DND-41 (cell line): ENCODE measurements around the gene KLHL18.

Experiments
- EZH2 ChIP-seq: IDR thresholded peaks from 3 replicates; pipeline ENCODE4 v1.6.1; 2012; ENCODE audit warnings: borderline replicate concordance, low read depth, mild to moderate bottlenecking, moderate library complexity, low read length, inconsistent platforms; ENCODE audit not compliant: severe bottlenecking
- TF ChIP-seq, protein P1 (sequence below): IDR thresholded peaks from 2 replicates; pipeline ENCODE4 v1.5.1; 2012; ENCODE audit warnings: borderline replicate concordance, low read length, moderate library complexity, mild to moderate bottlenecking; ENCODE audit not compliant: poor library complexity, severe bottlenecking; ENCODE audit errors: extremely low read depth

DNA sequence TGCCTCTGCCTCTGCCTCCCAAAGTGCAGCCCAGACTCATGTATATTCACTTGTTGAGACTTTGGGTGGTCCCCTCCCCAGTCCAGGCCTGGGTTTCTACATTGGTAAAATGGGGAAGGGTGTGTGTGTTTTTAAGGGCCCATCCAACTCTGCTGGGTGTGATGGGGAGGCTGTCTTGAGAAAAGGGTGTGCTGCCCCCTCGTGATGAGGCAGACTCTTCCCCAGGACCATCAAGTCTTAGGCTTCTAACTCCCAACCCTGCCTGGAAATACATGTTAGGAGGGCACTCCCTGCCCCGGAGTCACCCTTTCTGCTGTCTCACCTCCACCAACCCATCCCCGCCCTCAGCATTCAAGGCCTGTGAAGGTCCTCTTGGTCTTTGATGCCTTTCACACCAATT, 93.6 kb downstream of the KLHL18 start:
- TF ChIP-seq, protein P1, sequence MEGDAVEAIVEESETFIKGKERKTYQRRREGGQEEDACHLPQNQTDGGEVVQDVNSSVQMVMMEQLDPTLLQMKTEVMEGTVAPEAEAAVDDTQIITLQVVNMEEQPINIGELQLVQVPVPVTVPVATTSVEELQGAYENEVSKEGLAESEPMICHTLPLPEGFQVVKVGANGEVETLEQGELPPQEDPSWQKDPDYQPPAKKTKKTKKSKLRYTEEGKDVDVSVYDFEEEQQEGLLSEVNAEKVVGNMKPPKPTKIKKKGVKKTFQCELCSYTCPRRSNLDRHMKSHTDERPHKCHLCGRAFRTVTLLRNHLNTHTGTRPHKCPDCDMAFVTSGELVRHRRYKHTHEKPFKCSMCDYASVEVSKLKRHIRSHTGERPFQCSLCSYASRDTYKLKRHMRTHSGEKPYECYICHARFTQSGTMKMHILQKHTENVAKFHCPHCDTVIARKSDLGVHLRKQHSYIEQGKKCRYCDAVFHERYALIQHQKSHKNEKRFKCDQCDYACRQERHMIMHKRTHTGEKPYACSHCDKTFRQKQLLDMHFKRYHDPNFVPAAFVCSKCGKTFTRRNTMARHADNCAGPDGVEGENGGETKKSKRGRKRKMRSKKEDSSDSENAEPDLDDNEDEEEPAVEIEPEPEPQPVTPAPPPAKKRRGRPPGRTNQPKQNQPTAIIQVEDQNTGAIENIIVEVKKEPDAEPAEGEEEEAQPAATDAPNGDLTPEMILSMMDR: no peak
- TF ChIP-seq EZH2: no peak
